A549 (cell line): Measurements from ENCODE around the gene GH2.
"Not testable (repeated sequence)": the region's sequence is repeated elsewhere in the genome, so short reads cannot be mapped to it uniquely, and the experiment has no call there.

ENCODE experiments used
- CTCF ChIP-seq: fragments of >200 bp; sonication (Bioruptor Twin); formaldehyde crosslinking; IDR thresholded peaks from 3 replicates; pipeline ENCODE4 v1.5.1; 2016
- HDAC2 ChIP-seq: fragments of 200-600 bp; sonication (generic); IDR thresholded peaks from 2 replicates; pipeline ENCODE4 v1.6.1; 2016
- HMGXB4 ChIP-seq: fragments of 250-450 bp; sonication (Bioruptor Pico); IDR thresholded peaks from 2 replicates; pipeline ENCODE4 v1.5.0; 2021; ENCODE audit warnings: mild to moderate bottlenecking, moderate library complexity, borderline replicate concordance

- not testable (repeated sequence) for TF ChIP-seq HDAC2; CTCF; HMGXB4 (CRISPR knock-in tag)
Observed at GRCh38 chr17:63917206-63917605, 35.5 kb upstream of the GH2 start.
